DOHH2 (cell line): ENCODE results near the gene GLRX2.

Experiments
- H3F3A ChIP-seq: fragments of 200-600 bp; sonication (generic), shearing (Covaris generic); 2 replicates; pipeline ENCODE4 v1.6.0; 2016; ENCODE audit warnings: antibody characterized with exemption, mild to moderate bottlenecking; ENCODE audit not compliant: control insufficient read depth, insufficient read depth
- H3K27ac ChIP-seq: fragments of 200-600 bp; sonication (generic); 2 replicates; pipeline ENCODE4 v1.5.1; 2014; ENCODE audit warnings: low read depth, mild to moderate bottlenecking, low read length, moderate library complexity
- H3K27me3 ChIP-seq: fragments of 200-600 bp; sonication (generic); 2 replicates; pipeline ENCODE4 v1.6.1; 2014; ENCODE audit warnings: mild to moderate bottlenecking, low read length, mixed read lengths; ENCODE audit not compliant: control insufficient read depth
- H3K36me3 ChIP-seq: fragments of 200-600 bp; sonication (generic); 2 replicates; pipeline ENCODE4 v1.6.1; 2014; ENCODE audit warnings: mild to moderate bottlenecking, low read length, moderate library complexity, mixed read lengths; ENCODE audit not compliant: control insufficient read depth
- H3K4me1 ChIP-seq: fragments of 200-600 bp; sonication (generic); 2 replicates; pipeline ENCODE4 v1.6.1; 2014; ENCODE audit warnings: mild to moderate bottlenecking, low read length, mixed read lengths; ENCODE audit not compliant: control insufficient read depth
- H3K4me2 ChIP-seq: fragments of 200-600 bp; sonication (generic); 2 replicates; pipeline ENCODE4 v1.6.0; 2014; ENCODE audit warnings: mild to moderate bottlenecking, low read length, moderate library complexity
- H3K4me3 ChIP-seq: fragments of 200-600 bp; sonication (generic); 2 replicates; pipeline ENCODE4 v1.5.1; 2014; ENCODE audit warnings: mild to moderate bottlenecking, low read length, mixed read lengths
- H3K79me2 ChIP-seq: fragments of 200-600 bp; sonication (generic); 2 replicates; pipeline ENCODE4 v1.6.1; 2014; ENCODE audit warnings: mild to moderate bottlenecking, low read length, mixed read lengths; ENCODE audit not compliant: control insufficient read depth
- H3K9me2 ChIP-seq: fragments of 200-600 bp; sonication (generic); replicated peaks from 2 replicates; pipeline ENCODE4 v1.6.1; 2014; ENCODE audit warnings: mild to moderate bottlenecking, low read length, mixed read lengths; ENCODE audit not compliant: control insufficient read depth
- H3K9me3 ChIP-seq: fragments of 200-600 bp; sonication (generic); 2 replicates; pipeline ENCODE4 v1.6.1; 2014; ENCODE audit warnings: antibody characterized with exemption, low read length, mixed read lengths; ENCODE audit not compliant: control insufficient read depth, insufficient read depth
- H4K20me1 ChIP-seq: fragments of 200-600 bp; sonication (generic); 2 replicates; pipeline ENCODE4 v1.6.0; 2014; ENCODE audit warnings: low read depth, mild to moderate bottlenecking, antibody characterized with exemption, low read length, moderate library complexity; ENCODE audit not compliant: control insufficient read depth, insufficient read depth
- CTCF ChIP-seq: fragments of 200-600 bp; sonication (generic); IDR thresholded peaks from one replicate; pipeline ENCODE4 v1.5.1; 2014; ENCODE audit warnings: antibody characterized with exemption, mild to moderate bottlenecking, low read depth, low read length; ENCODE audit not compliant: poor library complexity, severe bottlenecking
- EZH2phosphoT487 ChIP-seq: fragments of 200-600 bp; sonication (generic); IDR thresholded peaks from 2 replicates; pipeline ENCODE4 v1.6.1; 2017; ENCODE audit warnings: borderline replicate concordance, mild to moderate bottlenecking, antibody characterized with exemption, low read length, moderate library complexity, mixed read lengths

The GLRX2 gene

GRCh38 chr1:193104907-193105820, at the start of gene GLRX2:
Gene GLRX2 (minus strand): TSS chr1:193105414. CDS start chr1:193105382, 32 bp downstream.
- Histone ChIP-seq H3K27me3 (no peaks in the 10 kb centered on the region), H4K20me1 (no peaks in the 10 kb centered on the region), H3K4me2 (peak within 1 kb of the TSS; percentile 77), H3K79me2 (peaks cover 32% of the 10 kb centered on the region), H3K9me3 (no peaks in the 10 kb centered on the region), H3K4me1 (peaks cover 16% of the 10 kb centered on the region), H3K27ac (peak within 1 kb of the TSS; percentile 23), H3K36me3 (peaks cover 9% of the 10 kb centered on the region), H3K9me2 (no peaks in the 10 kb centered on the region), H3F3A (peaks cover 8% of the 10 kb centered on the region; the same call in 1 of the 2 replicates), H3K4me3 (peak within 1 kb of the TSS; percentile 80)
- TF ChIP-seq CTCF (no peak), EZH2phosphoT487 (no peak)

- H3K36me3 ChIP-seq = peaks cover 68% of the 10 kb centered on the region
- 0 out of 2 replicates have a peak, but pooled peaks cover 2% of the 10 kb centered on the region for H3F3A ChIP-seq
- H3K27ac ChIP-seq = no peak overlapping the region
- no peaks in the 10 kb centered on the region for H3K9me2 ChIP-seq
- H3K27me3 ChIP-seq = no peaks in the 10 kb centered on the region
- no peak overlapping the region for H3K4me2 ChIP-seq
- H4K20me1 ChIP-seq = no peaks in the 10 kb centered on the region
- TF ChIP-seq CTCF = no peak
- TF ChIP-seq EZH2phosphoT487 = no peak
- no peaks in the 10 kb centered on the region for H3K9me3 ChIP-seq
- H3K4me1 ChIP-seq = no peaks in the 10 kb centered on the region
- H3K4me3 ChIP-seq = no peak overlapping the region
- H3K79me2 ChIP-seq = 0 out of 2 replicates have a peak, but pooled peaks cover 3% of the 10 kb centered on the region
These were observed 39.8 kb upstream of the GLRX2 start for GRCh38 chr1:193144999-193145398.

GRCh38 chr1:193144361-193144938, 39.2 kb upstream of the GLRX2 start:
- Histone ChIP-seq H3K4me1 (no peaks in the 10 kb centered on the region), H3K27ac (no peak overlapping the region), H3K36me3 (peaks cover 68% of the 10 kb centered on the region), H4K20me1 (no peaks in the 10 kb centered on the region), H3K27me3 (no peaks in the 10 kb centered on the region), H3K4me3 (no peak overlapping the region), H3K79me2 (0 out of 2 replicates have a peak, but pooled peaks cover 3% of the 10 kb centered on the region), H3K4me2 (no peak overlapping the region), H3K9me2 (no peaks in the 10 kb centered on the region), H3F3A (0 out of 2 replicates have a peak, but pooled peaks cover 2% of the 10 kb centered on the region), H3K9me3 (no peaks in the 10 kb centered on the region)
- TF ChIP-seq CTCF (no peak), EZH2phosphoT487 (no peak)
